ENCODE measurements around the gene GRAP2.

DNA sequence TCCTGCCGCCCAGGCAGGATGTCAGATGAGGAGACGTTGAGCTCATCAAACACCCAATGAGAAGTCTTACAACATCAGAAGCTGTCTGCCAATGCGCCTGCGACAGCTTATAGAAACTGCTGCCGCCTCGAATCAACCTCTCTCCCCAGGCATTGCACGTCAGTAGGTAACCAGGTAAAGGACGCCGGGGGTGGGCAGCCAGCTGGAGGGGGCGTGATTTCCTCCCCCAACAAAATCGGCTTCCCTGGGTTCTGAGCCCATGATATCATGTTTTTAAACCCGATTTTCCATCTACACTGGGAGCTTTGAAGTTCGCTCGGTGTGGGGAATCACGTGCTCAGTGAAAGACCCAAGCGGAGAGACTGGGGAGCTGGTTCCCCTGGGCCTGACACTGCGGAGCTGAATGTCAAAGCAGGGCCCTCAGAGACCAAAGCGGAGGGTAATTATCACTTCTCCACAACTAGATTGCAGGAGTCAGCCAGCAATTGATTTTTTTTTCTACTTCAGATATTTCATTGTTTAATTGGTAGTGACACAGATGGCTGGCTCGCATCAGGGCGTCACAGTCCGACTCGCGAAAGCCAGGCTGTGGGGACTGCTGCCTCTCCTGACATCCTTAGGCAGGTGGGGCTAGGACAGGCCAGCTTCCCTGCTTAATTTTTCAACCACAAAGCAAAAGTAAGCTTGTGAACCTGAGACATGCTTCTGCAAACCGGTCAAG lies 109.2 kb downstream of the GRAP2 start:
- TF ChIP-seq YY1 (IDR thresholded peaks at IDR 0.05; ENCODE audit: insufficient read depth, insufficient read length) (no peak), ZNF274 (IDR thresholded peaks at IDR 0.05; ENCODE audit: low read depth, low read length) (no peak)
